ENCODE data around the gene KRTAP5-5. TPM values are rescaled to one million over a fixed set of nuclear protein-coding genes. Genes with fewer than 3 reads are reported as not detected.
"Not testable (repeated sequence)": the region's sequence is repeated elsewhere in the genome, so short reads cannot be mapped to it uniquely, and the experiment has no call there.

KRTAP5-5 gene
- total RNA-seq, 4 donors from 2014 or later, result not detected

GRCh38 chr11:1667121-1667850 is 37.7 kb downstream of the KRTAP5-5 start:
- DNase-seq (ENCODE audit: low spot score) (no peak), ATAC-seq (ENCODE audit: low FRiP score) (no peak)
- TF ChIP-seq CTCF (IDR thresholded peaks at IDR 0.05), result no peak

- DNase-seq (ENCODE audit: low spot score) (no peak), ATAC-seq (ENCODE audit: low FRiP score) (no peak)
Observed at GRCh38 chr11:1667906-1668305, 38.3 kb downstream of the KRTAP5-5 start.

GRCh38 chr11:1668911-1669473 is 39.4 kb downstream of the KRTAP5-5 start:
- no peak for ATAC-seq (ENCODE audit: low FRiP score)

More at GRCh38 chr11:1667906-1668305, 38.3 kb downstream of the KRTAP5-5 start:
- no peak for TF ChIP-seq CTCF (IDR thresholded peaks at IDR 0.05)

GRCh38 chr11:1669546-1670218 is 40.1 kb downstream of the KRTAP5-5 start:
- no peak for TF ChIP-seq CTCF (IDR thresholded peaks at IDR 0.05)
- ATAC-seq (ENCODE audit: low FRiP score) (no peak), DNase-seq (ENCODE audit: low spot score) (no peak)

More at GRCh38 chr11:1668911-1669473, 39.4 kb downstream of the KRTAP5-5 start:
- no peak for TF ChIP-seq CTCF (IDR thresholded peaks at IDR 0.05)
- no peak for DNase-seq (ENCODE audit: low spot score)

- DNase-seq (ENCODE audit: low spot score); ATAC-seq (ENCODE audit: low FRiP score): not testable (repeated sequence)
Observed at GRCh38 chr11:1670457-1670856, 40.9 kb downstream of the KRTAP5-5 start.

GRCh38 chr11:1670905-1671371 is 41.4 kb downstream of the KRTAP5-5 start:
- TF ChIP-seq CTCF (IDR thresholded peaks at IDR 0.05), result no peak
- DNase-seq (ENCODE audit: low spot score) (no peak), ATAC-seq (ENCODE audit: low FRiP score) (no peak)

GRCh38 chr11:1671658-1672057 is 42.1 kb downstream of the KRTAP5-5 start:
- no peak for TF ChIP-seq CTCF (IDR thresholded peaks at IDR 0.05)
- no peak for DNase-seq (ENCODE audit: low spot score)

More at GRCh38 chr11:1671658-1672057, 42.1 kb downstream of the KRTAP5-5 start:
- ATAC-seq (ENCODE audit: low FRiP score), result no peak
